HG02981 (cell line): ENCODE measurements around the gene CSNK1D.

ENCODE experiments used
- ATAC-seq: cut with Tn5 transposase; IDR thresholded peaks from one replicate; pipeline ENCODE4 v1.9.1; 2021; ENCODE audit warnings: mild to moderate bottlenecking, moderate library complexity; ENCODE audit not compliant: unreplicated experiment

Gene CSNK1D

GRCh38 chr17:82273327-82274133 lies at the start of gene CSNK1D:
CSNK1D (minus strand) TSS chr17:82273700; CDS start chr17:82273381, 319 bp downstream.
- ATAC-seq, result peak; percentile 77

- ATAC-seq, result no peak
Observed at GRCh38 chr17:82322526-82323453, 49.3 kb upstream of the CSNK1D start.

GRCh38 chr17:82321947-82322466 lies 48.5 kb upstream of the CSNK1D start:
- ATAC-seq, result no peak

GRCh38 chr17:82320956-82321927 lies 47.7 kb upstream of the CSNK1D start:
- ATAC-seq, result no peak

GRCh38 chr17:82320140-82320840 lies 46.8 kb upstream of the CSNK1D start:
- ATAC-seq, result no peak

GRCh38 chr17:82319619-82320062 lies 46.1 kb upstream of the CSNK1D start:
- no peak for ATAC-seq

GRCh38 chr17:82318772-82319606 lies 45.5 kb upstream of the CSNK1D start:
- no peak for ATAC-seq

- no peak for ATAC-seq
Observed at GRCh38 chr17:82318169-82318498, 44.6 kb upstream of the CSNK1D start.

- no peak for ATAC-seq
Observed at GRCh38 chr17:82317394-82318168, 44.1 kb upstream of the CSNK1D start, which contains the start of gene CD7. CD7 (minus strand) TSS chr17:82317608; CDS start chr17:82317495, 113 bp downstream.

- ATAC-seq, result no peak
Observed at GRCh38 chr17:82316651-82317393, 43.3 kb upstream of the CSNK1D start.

- no peak for ATAC-seq
Observed at GRCh38 chr17:82315703-82316358, 42.3 kb upstream of the CSNK1D start.

- ATAC-seq, result no peak
Observed at GRCh38 chr17:82314727-82315605, 41.5 kb upstream of the CSNK1D start.

- ATAC-seq, result no peak
Observed at GRCh38 chr17:82314012-82314726, 40.7 kb upstream of the CSNK1D start.

- no peak for ATAC-seq
Observed at GRCh38 chr17:82313195-82314011, 39.9 kb upstream of the CSNK1D start.
